ENCODE results near the gene NFATC2IP.

Gene NFATC2IP

GRCh38 chr16:29007730-29008593 is 57.2 kb downstream of the NFATC2IP start:
- DNase-seq, result peak; percentile 33 to 36

- DNase-seq, result no peak
These were observed 58.5 kb downstream of the NFATC2IP start for GRCh38 chr16:29009050-29009837.

- DNase-seq, result no peak
These were observed 59.1 kb downstream of the NFATC2IP start for GRCh38 chr16:29009838-29010166.

GRCh38 chr16:29011112-29011511 is 60.4 kb downstream of the NFATC2IP start:
- DNase-seq, result no peak

GRCh38 chr16:29011851-29012250 is 61.1 kb downstream of the NFATC2IP start:
- no peak for DNase-seq

GRCh38 chr16:29012913-29013553 is 62.3 kb downstream of the NFATC2IP start:
- no peak for DNase-seq

- no peak for DNase-seq
These were observed 63.9 kb downstream of the NFATC2IP start for GRCh38 chr16:29014561-29015069.
